BJ (cell line): ENCODE results near the gene CHRM2. TPM values are rescaled to one million over a fixed set of nuclear protein-coding genes. Genes with fewer than 3 reads are reported as not detected.

Experiments used
- CTCF ChIA-PET: fragments of 350-600 bp; formaldehyde crosslinking; extraction: SDS; loops from one replicate; lab custom pipeline; 2021; ENCODE audit warnings: antibody characterized with exemption, inconsistent platforms; lab: Yijun Ruan, JAX
- POLR2A ChIA-PET: fragments of 300-600 bp; sonication (Branson Sonifier 250); formaldehyde crosslinking; extraction: SDS; loops from one replicate; lab custom pipeline; 2021; ENCODE audit warnings: antibody characterized with exemption; lab: Charles Lee
- DNase-seq: peaks from one replicate; pipeline ENCODE4 v3.0.0-alpha.2; 2011; ENCODE audit warnings: low read depth
- H3K27me3 ChIP-seq: 2 replicates; pipeline ENCODE4 v1.6.0; 2011; ENCODE audit warnings: low read length; ENCODE audit not compliant: control insufficient read depth, insufficient read depth
- H3K36me3 ChIP-seq: 2 replicates; pipeline ENCODE4 v1.5.1; 2011; ENCODE audit warnings: low read length; ENCODE audit not compliant: control insufficient read depth, insufficient read depth
- H3K4me3 ChIP-seq: 2 replicates; pipeline ENCODE4 v1.5.1; 2011; ENCODE audit warnings: low read depth, mild to moderate bottlenecking, control low read depth, low read length
- CTCF ChIP-seq: IDR thresholded peaks from 2 replicates; pipeline ENCODE4 v1.5.1; 2011; ENCODE audit warnings: low read depth, mild to moderate bottlenecking, control low read depth, inconsistent platforms, low read length, moderate library complexity; ENCODE audit not compliant: insufficient read depth
- polyA plus RNA-seq: library from polyadenylated mRNA; depleted of rRNA; stranded (reverse); fragments of >200 nt; gene quantifications from 2 replicates; pipeline ENCODE4 v1.2.3, GENCODE V29; 2011

The CHRM2 gene
- polyA plus RNA-seq, 1 experiment: 27.0 TPM

GRCh38 chr7:136878878-136879277, 10.4 kb downstream of the CHRM2 start:
- TF ChIP-seq CTCF: no peak
- ChIA-PET POLR2A (no interaction called here), CTCF (no interaction called here)
- no peak for DNase-seq
- H3K27me3 ChIP-seq: no peaks in the 10 kb centered on the region
- no peak overlapping the region for H3K4me3 ChIP-seq
- no peaks in the 10 kb centered on the region for H3K36me3 ChIP-seq

GRCh38 chr7:136883046-136883445, 14.6 kb downstream of the CHRM2 start:
- H3K36me3 ChIP-seq: no peaks in the 10 kb centered on the region
- TF ChIP-seq CTCF: 0 out of 2 replicates have a peak, but pooled peaks have one; percentile 4
- no peak for DNase-seq
- no peak overlapping the region for H3K4me3 ChIP-seq
- POLR2A ChIA-PET: no interaction called here
- H3K27me3 ChIP-seq: no peaks in the 10 kb centered on the region
- CTCF ChIA-PET: interaction anchor here (0.8 to 1.5 kb wide), 4 partner anchors 9 to 15 kb away, joined by 3 to 5 read pairs (median 4); no protein-coding TSS in a partner anchor

- CTCF ChIA-PET: interaction anchor here (1.0 to 2.3 kb wide), 2 partner anchors 9 to 11 kb away, joined by 4 to 9 read pairs; no protein-coding TSS in a partner anchor
- no peaks in the 10 kb centered on the region for H3K27me3 ChIP-seq
Observed at GRCh38 chr7:136884492-136884891, 16.0 kb downstream of the CHRM2 start.

GRCh38 chr7:136887317-136887716, 18.9 kb downstream of the CHRM2 start:
- ChIA-PET CTCF (no interaction called here), POLR2A (no interaction called here)
- Histone ChIP-seq H3K36me3 (no peaks in the 10 kb centered on the region), H3K27me3 (no peaks in the 10 kb centered on the region), H3K4me3 (no peak overlapping the region)
- DNase-seq: no peak
- TF ChIP-seq CTCF: no peak

More at GRCh38 chr7:136884492-136884891, 16.0 kb downstream of the CHRM2 start:
- no peak for TF ChIP-seq CTCF
- POLR2A ChIA-PET: no interaction called here
- H3K4me3 ChIP-seq: no peak overlapping the region
- no peak for DNase-seq
- no peaks in the 10 kb centered on the region for H3K36me3 ChIP-seq

- no peak for TF ChIP-seq CTCF
- ChIA-PET POLR2A (interaction anchor here (0.6 kb wide), 1 partner anchor 444 kb away, joined by 3 read pairs; no protein-coding TSS in a partner anchor), CTCF (interaction anchor here (2.8 kb wide), 1 partner anchor 15 kb away, joined by 9 read pairs; no protein-coding TSS in a partner anchor)
- no peaks in the 10 kb centered on the region for H3K27me3 ChIP-seq
- H3K4me3 ChIP-seq: no peak overlapping the region
- H3K36me3 ChIP-seq: no peaks in the 10 kb centered on the region
- no peak for DNase-seq
Observed at GRCh38 chr7:136890399-136890798, 21.9 kb downstream of the CHRM2 start.
